ENCODE data around the gene CHFR.
"Not testable (repeated sequence)": the region's sequence is repeated elsewhere in the genome, so short reads cannot be mapped to it uniquely, and the experiment has no call there.

CHFR gene, protein sequence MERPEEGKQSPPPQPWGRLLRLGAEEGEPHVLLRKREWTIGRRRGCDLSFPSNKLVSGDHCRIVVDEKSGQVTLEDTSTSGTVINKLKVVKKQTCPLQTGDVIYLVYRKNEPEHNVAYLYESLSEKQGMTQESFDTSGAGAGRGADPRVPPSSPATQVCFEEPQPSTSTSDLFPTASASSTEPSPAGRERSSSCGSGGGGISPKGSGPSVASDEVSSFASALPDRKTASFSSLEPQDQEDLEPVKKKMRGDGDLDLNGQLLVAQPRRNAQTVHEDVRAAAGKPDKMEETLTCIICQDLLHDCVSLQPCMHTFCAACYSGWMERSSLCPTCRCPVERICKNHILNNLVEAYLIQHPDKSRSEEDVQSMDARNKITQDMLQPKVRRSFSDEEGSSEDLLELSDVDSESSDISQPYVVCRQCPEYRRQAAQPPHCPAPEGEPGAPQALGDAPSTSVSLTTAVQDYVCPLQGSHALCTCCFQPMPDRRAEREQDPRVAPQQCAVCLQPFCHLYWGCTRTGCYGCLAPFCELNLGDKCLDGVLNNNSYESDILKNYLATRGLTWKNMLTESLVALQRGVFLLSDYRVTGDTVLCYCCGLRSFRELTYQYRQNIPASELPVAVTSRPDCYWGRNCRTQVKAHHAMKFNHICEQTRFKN

DNA sequence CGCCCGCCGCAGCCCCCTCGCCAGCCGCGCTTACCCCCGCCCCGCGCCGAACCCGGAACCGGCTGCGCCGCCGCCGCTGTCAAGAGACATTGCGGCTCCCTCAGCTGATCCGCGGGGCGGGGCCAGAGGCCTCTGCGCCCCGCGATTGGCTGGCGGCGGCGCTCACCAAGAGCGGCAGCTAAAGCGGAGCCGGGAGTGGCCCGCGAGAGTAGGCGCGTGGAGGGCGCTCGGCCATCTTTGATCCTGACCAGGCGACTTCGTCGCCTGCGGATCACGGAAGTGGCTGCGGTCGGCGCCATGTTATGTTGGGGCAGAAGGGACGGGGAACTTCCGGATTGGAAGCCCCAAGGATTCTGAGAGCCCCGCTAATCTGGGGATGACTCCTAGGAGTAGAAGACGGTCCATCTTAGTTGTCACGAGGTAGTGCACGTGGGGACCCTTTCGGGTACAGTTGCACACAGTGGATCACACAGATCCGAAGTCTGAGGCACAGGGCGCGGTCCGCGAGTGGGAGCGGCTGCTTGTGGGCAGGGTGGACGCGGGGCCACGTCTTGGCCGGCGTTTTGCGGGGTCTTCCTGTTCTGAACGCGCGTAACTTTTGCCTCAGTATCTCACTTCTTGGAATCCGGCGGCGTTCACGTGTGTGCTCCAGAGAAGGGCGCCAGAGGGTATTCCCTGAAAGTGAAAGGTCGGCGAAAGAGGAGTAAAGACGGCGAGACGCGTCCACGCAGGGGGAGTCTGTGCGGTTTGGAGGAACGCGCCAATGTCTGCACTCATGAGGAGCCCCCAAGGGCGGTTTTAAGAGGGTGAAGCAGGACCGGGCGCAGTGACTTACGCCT lies at the start of gene CHFR:
Gene CHFR (minus strand): TSS at position 93 of the 839 bp plus-strand sequence. CDS start 277 bp downstream, outside the sequence.
- DNase-seq = peak; percentile 91

DNA sequence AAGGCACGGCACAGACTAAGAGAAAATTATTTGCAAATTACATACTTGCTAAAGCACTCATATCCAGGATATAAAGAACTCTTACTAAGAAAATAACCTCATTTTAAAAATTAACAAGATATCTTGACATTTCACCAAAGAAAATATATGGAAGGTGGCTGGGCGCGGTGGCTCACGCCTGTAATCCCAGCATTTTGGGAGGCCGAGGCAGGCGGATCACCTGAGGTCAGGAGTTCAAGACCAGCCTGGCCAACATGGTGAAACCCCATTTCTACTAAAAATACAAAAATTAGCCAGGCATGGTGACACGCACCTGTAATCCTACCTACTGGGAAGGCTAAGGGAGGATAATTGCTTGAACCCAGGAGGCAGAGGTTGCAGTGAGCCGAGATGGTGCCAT lies 49.5 kb upstream of the CHFR start:
- DNase-seq = not testable (repeated sequence)

DNA sequence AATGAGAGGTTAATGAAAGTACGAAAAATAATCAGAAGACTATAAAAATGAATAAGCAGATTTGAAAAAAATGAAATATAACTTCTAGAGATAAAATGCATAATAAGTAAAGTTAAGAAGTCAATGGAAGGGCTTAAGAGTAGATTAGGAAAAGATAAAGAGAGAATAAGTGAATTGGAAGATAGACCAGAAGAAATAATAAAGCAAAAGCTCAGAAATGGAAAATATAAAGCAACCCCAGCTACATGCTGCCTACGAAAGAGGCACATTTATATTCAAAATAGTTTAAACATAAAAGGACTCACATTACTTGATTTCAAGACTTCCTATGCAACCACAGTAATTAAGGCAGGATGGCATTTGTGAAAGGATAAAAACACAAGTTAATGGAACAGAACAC lies 48.8 kb upstream of the CHFR start:
- DNase-seq = no peak

GRCh38 chr12:132926415-132926833 lies 39.0 kb upstream of the CHFR start:
- no peak for DNase-seq

- DNase-seq = no peak
Observed at GRCh38 chr12:132925597-132926414, 38.4 kb upstream of the CHFR start.

- no peak for DNase-seq
Observed at GRCh38 chr12:132924356-132924755, 37.0 kb upstream of the CHFR start.

- DNase-seq = no peak
Observed at GRCh38 chr12:132923356-132923909, 36.0 kb upstream of the CHFR start.

DNA sequence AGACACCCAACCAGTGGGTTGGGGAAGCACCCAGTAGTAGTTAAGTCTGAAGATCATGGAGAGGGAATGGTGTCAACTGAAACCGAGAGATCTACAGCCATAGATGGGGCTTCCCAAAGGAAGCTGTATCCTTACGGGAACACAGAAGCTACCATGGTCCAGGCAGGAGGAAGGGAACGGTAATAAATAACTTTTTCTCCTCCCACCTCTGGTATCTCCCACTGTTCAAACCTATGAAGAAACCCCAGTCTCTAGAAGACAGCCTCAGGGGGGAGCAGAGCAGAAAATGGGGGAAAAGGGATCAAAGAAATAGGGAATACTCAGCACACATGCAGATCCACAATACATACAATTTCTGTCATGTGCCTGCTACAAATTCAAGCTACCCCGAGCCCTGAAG lies 35.3 kb upstream of the CHFR start:
- DNase-seq = no peak

- DNase-seq = no peak
Observed at GRCh38 chr12:132921685-132922084, 34.3 kb upstream of the CHFR start.

DNA sequence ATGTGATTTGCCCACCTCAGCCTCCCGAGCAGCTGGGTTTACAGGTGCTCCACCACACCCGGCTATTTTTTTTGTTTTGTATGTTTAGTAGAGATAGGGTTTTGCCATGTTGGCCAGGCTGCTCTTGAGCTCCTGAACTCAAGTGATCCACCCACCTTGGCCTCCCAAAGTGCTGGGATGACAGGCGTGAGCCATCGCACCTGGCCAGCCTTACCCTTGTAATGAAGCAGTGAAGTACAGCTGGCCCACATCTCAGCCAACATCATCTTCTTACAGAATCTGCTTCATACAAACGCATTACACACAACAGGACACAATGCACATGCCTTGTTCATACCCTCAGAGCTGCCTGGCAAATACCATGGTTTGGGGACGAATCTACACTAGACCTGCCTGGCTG lies 31.3 kb upstream of the CHFR start:
- DNase-seq = no peak

GRCh38 chr12:132909030-132909368 lies 21.6 kb upstream of the CHFR start:
- DNase-seq = no peak

GRCh38 chr12:132908145-132909029 lies 21.0 kb upstream of the CHFR start:
- peak; percentile 96 for DNase-seq

DNA sequence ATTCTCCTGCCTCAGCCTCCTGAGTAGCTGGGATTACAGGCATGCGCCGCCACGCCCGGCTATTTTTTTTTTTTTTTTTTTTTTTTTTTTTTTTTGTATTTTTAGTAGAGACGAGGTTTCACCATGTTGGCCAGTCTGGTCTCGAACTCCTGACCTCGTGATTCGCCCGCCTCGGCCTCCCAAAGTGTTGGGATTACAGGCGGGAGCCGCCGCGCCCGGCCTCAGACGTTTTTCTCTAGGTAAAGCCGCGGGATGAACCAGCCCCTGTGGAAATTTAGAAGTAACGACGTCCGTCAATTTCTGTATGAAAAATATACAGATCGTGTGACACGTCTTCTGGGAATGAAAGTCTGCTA lies 20.4 kb upstream of the CHFR start:
- not testable (repeated sequence) for DNase-seq

GRCh38 chr12:132907216-132907615 lies 19.8 kb upstream of the CHFR start:
- DNase-seq = no peak

- DNase-seq = no peak
Observed at GRCh38 chr12:132904718-132905328, 17.4 kb upstream of the CHFR start.

DNA sequence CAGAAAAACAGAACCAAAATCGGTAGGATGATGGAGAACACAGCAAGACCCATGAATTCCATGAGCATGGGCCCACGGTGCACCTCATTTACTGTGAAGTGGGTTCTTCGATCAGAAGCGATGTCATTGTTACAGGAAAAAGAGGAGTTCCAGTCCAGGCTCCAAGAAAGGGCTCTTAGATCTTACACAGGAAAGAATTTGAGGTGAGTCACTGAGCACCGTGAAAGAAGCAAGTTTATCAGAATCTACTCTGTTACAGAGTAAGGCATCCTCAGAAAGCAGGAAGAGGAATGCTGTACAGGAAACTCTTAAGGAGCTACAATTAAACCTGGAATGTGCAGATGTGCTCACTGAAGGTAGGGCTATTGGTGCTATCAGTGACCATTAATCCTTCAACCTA lies 11.6 kb upstream of the CHFR start:
- DNase-seq = no peak

DNA sequence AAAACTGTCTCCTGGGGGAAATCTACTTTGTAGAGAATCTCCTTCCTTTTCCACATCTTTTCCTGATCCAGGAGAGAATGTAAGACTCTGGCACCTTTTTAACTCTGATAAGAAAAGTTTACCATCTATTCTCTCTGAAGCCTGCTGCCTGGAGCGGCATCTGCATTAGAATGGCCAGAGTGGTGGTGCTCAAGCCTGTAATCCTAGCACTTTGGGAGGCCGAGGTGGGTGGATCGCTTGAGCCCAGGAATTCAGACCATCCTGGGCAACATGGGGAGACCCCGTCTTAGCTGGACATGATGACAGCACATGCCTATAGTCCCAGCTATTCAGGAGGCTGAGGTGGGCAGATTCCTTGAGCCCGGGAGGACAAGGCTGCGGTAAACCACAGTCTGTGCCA lies 1.4 kb upstream of the CHFR start:
- no peak for DNase-seq

- peak; percentile 30 for DNase-seq
Observed at GRCh38 chr12:132886529-132887477, 602 bp downstream of the CHFR start.

- no peak for DNase-seq
Observed at GRCh38 chr12:132881818-132882217, 5.6 kb downstream of the CHFR start.

DNA sequence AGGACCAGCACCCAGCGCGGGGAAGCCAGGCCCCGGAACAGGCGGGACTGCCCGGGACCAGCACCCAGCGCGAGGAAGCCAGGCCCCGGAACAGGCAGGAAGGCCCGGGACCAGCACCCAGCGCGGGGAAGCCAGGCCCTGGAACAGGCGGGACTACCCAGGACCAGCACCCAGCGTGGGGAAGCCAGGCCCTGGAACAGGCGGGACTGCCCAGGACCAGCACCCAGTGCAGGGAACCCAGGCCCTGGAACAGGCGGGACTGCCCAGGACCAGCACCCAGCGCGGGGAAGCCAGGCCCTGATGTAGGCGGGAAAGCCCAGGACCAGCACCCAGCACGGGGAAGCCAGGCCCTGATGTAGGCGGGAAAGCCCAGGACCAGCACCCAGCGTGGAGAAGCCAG lies 12.8 kb downstream of the CHFR start:
- DNase-seq = not testable (repeated sequence)

Measured in NCI-H526 treated with DMSO at 0.1 percent for 48 hours (cell line).